DLD1 (cell line): ENCODE measurements around the gene HDLBP.

Experiments used
- in situ Hi-C: cut with HindIII; loops from 2 replicates; pipeline ENCODE4 v1.10.0; 2017; ENCODE audit warnings: low sequenced_read_pairs

HDLBP gene

DNA sequence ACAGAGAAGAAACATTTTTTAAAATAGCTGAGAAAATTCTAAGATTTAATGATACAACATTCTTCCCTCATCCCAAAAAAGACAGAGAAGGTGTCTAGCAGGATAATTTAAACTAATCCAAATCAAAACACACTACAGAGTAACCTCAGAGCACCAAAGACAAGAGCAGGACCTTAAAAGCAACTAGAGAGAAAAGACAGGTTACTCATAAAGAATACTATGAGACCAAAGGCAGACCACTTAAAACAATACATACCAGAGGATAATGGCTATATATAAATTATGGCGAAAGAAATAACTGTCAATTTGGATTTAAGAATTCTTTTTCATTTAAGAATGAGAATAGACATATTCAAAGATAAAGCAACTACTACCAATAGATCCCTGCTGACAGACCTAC, 40.0 kb downstream of the HDLBP start:
- in situ Hi-C loops = no loop called here

GRCh38 chr2:241274127-241274526, 41.3 kb downstream of the HDLBP start:
- in situ Hi-C loops = no loop called here

GRCh38 chr2:241273210-241274020, 42.1 kb downstream of the HDLBP start:
- in situ Hi-C loops = no loop called here

DNA sequence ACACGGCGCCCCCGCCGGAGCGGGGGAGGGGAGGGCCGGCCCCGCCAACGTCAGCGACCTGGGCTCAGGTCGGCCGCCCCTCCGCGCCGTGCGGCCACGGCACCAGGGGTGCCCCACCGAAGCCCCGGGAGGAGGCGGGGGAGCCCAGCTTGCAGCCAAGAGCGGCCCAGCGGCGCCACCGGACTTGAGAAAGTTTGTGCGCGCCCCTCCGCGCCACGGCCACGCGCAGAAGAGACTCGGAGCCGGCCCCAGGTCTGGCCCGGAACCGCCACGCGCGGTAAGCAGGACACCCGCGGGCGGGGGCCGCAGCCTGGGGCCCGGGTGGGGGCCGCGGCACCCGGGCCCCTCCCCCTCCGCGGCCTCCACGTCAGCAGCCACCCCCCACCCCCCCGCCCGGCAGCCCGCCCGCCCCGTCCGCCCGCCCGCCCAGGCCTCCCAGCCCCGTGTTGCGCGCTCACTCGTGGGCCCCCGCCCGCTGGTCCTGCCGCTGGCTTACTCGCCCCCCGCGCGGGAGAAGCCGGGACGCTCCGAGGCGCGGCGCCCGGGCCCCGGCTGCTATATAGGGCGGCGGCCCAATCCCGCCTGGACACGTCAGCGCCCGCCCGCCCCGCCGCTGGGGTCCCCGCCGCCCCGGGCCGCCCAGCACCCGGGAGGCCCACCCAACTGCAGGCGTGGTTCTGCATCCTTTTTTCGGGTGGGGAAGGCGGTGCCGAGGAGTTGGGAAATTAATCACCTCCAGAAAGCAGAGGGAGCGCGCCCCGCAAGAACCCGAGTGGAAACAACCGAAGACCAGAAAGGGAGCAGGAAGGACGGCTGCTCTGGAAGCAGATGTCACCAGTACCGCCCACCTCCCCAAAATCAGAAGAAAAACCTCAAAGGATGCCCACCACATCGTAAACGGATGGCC, 42.9 kb downstream of the HDLBP start:
- in situ Hi-C loops = no loop called here

GRCh38 chr2:241271706-241272302, 43.7 kb downstream of the HDLBP start:
- in situ Hi-C loops = no loop called here

- in situ Hi-C loops = no loop called here
Observed at GRCh38 chr2:241270531-241270930, 44.9 kb downstream of the HDLBP start.

DNA sequence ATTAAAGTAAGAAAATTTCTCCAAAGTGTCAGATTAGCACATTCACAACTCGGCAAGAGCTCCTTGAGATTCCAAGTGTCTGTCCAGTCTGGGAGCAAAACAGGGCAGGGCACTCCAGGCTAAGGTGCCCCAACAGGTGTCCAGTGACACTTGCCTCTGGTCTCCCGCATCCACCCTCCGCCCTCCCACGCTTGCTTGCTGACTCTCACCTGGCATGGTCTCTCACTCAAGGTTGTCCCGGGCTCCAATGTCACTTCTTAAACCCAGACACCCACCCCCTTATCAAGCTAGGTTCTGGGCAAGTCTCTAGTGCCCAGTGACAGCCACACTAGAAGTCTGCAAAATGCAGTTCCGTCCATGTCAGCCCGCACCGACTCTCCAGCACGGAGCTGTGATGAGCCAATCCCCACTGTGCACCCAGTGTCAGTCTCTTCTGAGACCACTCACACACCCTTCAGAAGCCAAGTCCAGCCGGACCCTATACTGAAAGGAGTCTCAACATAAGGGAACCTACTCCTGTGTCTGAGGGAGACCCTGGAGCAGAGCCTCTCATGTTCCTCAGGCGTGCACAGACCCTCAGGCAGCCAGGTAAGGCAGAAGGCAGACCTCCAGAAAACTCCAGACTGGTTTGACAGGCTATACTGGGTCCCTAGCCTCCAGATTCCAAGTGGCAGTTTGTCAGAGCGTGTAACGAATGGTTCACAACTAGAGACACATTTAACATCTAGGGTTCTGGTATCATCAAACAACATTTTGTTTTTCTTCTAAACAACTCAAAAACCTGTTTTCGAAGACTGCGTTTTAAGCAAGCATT, 45.6 kb downstream of the HDLBP start:
- in situ Hi-C loops = no loop called here

DNA sequence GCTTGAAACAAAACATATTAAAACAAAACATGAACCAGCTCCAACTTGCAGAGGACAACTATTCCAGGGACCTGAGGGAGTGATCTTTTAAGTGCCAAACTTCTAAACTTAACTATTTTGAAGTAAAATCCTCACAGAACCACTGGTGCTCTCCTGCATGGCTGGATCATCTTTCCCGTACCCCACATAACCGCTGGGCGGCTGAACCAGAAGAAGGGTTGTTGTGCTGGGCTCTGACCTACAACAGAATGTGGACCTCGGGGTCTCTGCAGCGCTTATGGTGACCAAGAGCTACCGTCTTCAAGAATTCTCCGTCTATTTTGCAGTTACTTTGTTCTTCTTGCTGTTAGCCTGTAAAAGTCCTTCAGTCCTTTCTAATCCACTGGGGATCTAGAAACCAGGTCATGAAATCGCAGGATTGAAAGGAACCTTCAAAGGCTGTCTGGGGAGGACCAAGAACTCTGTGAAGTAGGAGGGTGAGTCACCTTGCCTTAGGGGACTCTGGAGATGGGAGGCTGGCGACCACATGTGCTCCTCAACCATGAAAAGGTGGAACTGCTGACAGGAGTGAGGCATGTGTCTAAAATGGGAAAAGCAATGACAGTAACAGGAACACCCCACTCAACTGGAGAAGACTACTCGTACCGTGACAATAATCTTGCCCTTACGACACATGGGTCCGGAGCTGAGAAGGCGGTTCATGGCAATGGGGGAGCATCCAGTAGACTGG, 46.6 kb downstream of the HDLBP start:
- in situ Hi-C loops = no loop called here

DNA sequence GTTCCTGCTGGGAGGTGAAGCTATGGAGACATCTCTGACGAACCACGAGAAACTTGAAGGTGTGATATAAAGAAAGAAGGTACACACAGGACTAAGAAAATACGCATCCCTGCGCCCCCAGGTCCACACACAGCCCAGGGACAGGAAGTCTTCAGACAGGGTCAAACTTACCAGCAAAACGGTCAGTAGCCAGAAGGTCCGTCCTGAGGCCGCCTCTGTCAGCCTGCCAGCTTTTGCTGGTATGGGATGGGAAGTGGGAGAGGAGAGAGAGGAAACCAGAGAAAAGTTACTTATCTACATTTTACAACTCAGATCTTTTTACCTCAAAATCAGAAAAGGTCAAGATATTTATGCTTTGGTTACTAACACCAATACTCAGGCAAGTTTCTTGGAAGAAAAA, 47.2 kb downstream of the HDLBP start:
- in situ Hi-C loops = no loop called here

DNA sequence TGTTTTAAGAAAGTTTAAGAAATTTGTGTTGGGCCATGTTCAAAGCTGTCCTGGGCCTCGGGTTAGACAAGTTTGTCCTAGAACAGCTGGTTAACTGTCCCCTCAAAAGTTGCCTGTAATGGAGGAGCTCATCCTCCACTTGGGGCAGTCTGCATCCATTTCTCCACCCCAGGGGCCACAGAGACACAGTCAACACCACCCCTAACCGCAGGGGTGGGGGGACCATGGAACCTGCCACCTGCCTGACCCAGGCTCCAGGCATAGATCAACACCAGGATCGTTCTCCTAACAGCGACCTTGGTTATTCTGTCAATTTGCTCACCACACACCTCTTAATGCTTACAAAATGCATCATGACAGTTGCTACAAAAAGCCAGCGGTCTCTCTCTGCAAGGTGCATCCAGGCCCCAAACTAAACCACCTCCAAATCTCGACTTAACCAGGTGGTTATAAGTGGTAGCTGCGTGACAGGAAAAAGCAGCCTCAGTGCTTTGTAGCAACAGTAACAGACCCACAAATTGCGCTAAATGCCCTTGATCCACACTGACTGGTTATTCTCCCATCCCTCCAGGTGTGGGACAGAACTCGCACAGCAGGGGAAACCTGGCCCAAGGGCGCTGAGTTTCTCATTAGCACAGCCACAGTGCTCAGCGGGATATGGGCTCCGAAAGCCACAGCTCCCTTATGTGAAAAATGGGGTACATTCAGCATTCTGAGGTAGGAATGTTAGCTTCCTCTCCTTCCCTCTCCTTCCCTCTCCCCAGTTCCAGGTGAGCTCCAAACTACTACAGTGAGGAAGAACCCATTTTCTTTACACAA, 48.0 kb downstream of the HDLBP start:
- in situ Hi-C loops = no loop called here

GRCh38 chr2:241265506-241265905, 50.0 kb downstream of the HDLBP start:
- in situ Hi-C loops = no loop called here

DNA sequence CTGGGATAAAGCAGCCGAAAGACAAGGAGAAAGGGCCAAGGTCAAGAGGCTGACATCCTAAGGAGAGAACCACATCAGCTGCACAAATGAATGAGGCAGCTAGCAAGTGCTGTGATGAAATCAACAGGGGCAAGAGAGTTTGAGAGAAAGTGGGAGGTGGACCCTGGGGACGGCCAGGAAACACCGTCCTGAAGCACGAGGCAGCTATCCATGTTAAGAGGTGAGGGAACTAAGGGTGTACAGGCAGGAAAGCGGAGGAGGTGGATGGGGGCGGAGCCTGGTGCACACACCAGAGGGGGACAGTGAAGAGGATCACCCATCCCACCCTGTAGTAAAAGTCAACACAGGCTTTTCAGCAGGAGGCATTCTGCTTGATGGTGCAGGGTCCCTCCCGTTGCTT, 52.4 kb downstream of the HDLBP start:
- in situ Hi-C loops = no loop called here

DNA sequence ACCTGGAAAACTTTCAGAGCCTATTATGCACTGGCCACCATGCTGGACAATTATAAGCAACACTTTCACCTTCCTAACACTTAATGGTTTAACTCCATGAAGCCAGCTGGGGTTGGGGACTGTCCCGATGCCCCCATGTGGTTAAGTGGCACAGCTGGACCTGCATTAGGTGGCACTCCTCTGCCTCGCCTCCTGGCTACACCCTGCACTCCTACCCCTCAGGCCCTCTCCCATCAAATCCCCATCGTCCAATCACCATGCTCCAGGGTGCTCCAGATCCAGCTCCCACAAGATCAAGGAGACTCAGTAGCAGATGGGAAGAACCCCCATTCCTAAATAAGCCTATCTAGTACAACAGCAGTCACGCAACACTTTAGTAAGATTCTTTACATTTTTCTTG, 53.8 kb downstream of the HDLBP start:
- in situ Hi-C loops = no loop called here

GRCh38 chr2:241260911-241261310, 54.6 kb downstream of the HDLBP start:
- in situ Hi-C loops = no loop called here

DNA sequence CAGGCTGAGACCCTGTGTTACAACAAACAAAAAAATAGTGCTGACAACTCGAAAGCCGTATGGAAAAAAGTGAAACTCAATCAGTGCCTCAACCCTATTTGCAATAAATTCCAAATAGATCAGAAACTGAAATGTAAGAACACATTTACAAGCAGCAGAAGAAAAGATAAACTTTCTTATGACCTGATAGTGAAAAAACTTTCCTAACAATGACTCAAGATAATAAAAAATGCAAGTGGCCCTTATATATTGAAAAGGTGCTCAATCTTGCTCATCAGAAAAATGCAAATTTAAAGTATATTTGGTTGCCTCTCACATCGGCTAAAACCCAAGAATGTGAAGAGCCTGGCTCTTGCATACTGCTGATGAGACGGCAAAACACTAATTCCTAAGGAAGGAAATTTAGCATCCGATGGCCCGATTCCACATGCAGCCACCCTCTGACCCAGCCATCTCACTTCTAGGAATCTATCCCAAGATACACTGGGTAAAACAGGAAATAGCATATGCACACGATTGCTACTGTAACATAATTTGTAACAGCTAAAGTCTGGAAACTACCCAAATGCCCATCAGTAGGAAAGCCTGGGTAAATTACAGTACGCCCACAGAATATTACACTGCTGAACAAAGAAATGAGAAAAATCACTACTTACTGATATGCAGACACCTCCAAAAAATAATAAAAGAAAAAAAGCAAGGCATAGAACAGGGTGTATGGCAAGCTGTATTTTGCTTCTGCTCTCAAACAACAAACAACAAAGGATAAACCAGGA, 56.8 kb downstream of the HDLBP start:
- in situ Hi-C loops = no loop called here

DNA sequence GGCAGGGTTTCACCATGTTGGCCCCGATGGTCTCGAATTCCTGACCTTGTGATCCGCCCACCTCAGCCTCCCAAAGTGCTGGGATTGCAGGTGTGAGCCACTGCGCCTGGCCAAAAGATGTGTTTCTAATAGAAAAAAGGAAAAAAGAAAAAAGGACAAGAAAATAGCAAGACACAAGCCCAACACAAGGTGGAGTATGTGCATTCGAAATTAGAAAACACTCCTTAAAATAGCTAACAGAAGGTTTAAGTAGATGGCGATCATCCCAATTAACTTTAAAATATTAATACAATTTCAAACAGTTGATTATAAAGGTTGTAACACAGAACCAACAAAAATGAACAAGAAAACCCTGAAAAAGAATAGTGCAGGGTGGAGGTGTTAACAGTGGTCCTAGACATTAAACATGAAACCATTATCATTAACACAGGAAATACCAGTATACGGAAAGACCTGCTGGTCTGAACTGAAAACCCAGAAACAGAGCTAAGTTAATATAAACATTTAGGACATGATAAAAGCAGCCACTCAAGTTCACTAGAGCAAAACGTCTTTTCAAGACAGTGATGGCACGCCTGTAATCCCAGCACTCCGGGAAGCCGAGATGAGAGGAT, 57.9 kb downstream of the HDLBP start:
- in situ Hi-C loops = no loop called here

DNA sequence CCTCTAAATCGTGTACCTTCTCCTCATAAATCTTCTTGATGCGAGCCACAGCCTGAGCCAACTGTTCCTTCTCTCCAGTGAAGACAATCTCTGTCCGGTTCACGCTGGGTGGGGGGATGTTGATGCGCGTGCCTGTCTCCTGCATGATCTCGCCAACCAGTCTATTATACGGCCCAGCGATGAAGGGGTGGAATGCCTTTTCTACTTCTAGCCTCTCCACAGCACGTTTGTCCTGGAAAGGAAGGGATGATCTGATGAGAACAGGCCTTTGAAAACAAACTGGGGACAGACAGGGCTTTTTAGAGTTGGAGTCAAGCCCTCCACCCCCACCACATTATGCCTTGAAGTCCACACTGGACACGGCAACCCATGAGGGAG, 59.3 kb downstream of the HDLBP start:
- in situ Hi-C loops = no loop called here

- in situ Hi-C loops = no loop called here
Observed at GRCh38 chr2:241255542-241256167, 59.8 kb downstream of the HDLBP start.
